B cell (primary cell): ENCODE data around the gene NATD1. TPM values are rescaled to one million over a fixed set of nuclear protein-coding genes. Genes with fewer than 3 reads are reported as not detected.

Source experiments
- ATAC-seq: fragments of 200-7000 bp; cut with Tn5 transposase; one replicate; pipeline ENCODE4 v1.10.0; 2021; ENCODE audit warnings: low read depth, mild to moderate bottlenecking, moderate number of reproducible peaks, moderate library complexity
- CTCF ChIA-PET: fragments of 350-600 bp; sonication (Branson Sonifier 250); formaldehyde crosslinking; loops from one replicate; lab custom pipeline; 2021; ENCODE audit warnings: antibody characterized with exemption, inconsistent platforms; lab: Charles Lee
- POLR2A ChIA-PET: fragments of 350-600 bp; sonication (Branson Sonifier 250); formaldehyde crosslinking; loops from one replicate; lab custom pipeline; 2021; ENCODE audit warnings: antibody characterized with exemption; lab: Charles Lee
- DNase-seq: peaks from one replicate; pipeline ENCODE4 v3.0.0; 2013
- H2AFZ ChIP-seq: 2 replicates; pipeline ENCODE4 v1.6.1; 2012; ENCODE audit warnings: mild to moderate bottlenecking, low read depth, low read length; ENCODE audit not compliant: insufficient read depth, poor library complexity, severe bottlenecking
- H3K27ac ChIP-seq, 2 donors: 1 replicate in 1 of 2; 2 replicates in 1 of 2; pipeline ENCODE4 v1.5.1; 2012 to 2013; ENCODE audit warnings: low read length in 2 of 2, mild to moderate bottlenecking in 2 of 2, moderate library complexity in 1 of 2
- H3K27me3 ChIP-seq, 4 experiments: fragments of 200-600 bp in 1 of 4; sonication (generic) in 1 of 4; replicated peaks in 1 of 4; 1 replicate in 2 of 4; 2 replicates in 2 of 4; pipeline versions ENCODE4 v1.6.1 to v1.7.0; 2013 to 2016; ENCODE audit warnings: low read length in 3 of 4, mild to moderate bottlenecking in 2 of 4, mixed read lengths in 1 of 4, moderate library complexity in 1 of 4; ENCODE audit not compliant: insufficient read depth in 4 of 4, control insufficient read depth in 3 of 4; ENCODE audit errors: control extremely low read depth in 1 of 4
- H3K36me3 ChIP-seq, 2 experiments: replicated peaks in 1 of 2; 1 replicate in 1 of 2; 2 replicates in 1 of 2; pipeline versions ENCODE4 v1.6.1 to v1.7.1; 2013; ENCODE audit warnings: low read length in 1 of 2; ENCODE audit not compliant: insufficient read depth in 2 of 2, control insufficient read depth in 1 of 2; ENCODE audit errors: control extremely low read depth in 1 of 2, extremely low read depth in 1 of 2
- H3K4me1 ChIP-seq, 2 donors: fragments of 200-600 bp in 1 of 2; sonication (generic) in 1 of 2; 1 replicate in 1 of 2; 2 replicates in 1 of 2; pipeline versions ENCODE4 v1.5.1 to v1.6.1; 2013 to 2017; ENCODE audit warnings: low read length in 2 of 2; ENCODE audit not compliant: control insufficient read depth in 2 of 2, insufficient read depth in 2 of 2
- H3K4me2 ChIP-seq: replicated peaks from 2 replicates; pipeline ENCODE3; 2012; ENCODE audit warnings: mild to moderate bottlenecking, low read depth, low read length; ENCODE audit not compliant: poor library complexity, severe bottlenecking
- H3K4me3 ChIP-seq, 5 experiments: fragments of 200-600 bp in 1 of 5; sonication (generic) in 1 of 5; 1 replicate in 3 of 5; 2 replicates in 2 of 5; pipeline versions ENCODE4 v1.5.1 to v1.7.0; 2011 to 2016; ENCODE audit warnings: low read length in 4 of 5, mild to moderate bottlenecking in 4 of 5, low read depth in 2 of 5, control low read depth in 1 of 5, moderate library complexity in 1 of 5; ENCODE audit not compliant: insufficient read depth in 1 of 5; ENCODE audit errors: control extremely low read depth in 1 of 5, extremely low read depth in 1 of 5
- H3K79me2 ChIP-seq: fragments of 200-600 bp; sonication (generic); one replicate; pipeline ENCODE4 v1.6.0; 2016; ENCODE audit warnings: low read length; ENCODE audit not compliant: control insufficient read depth, insufficient read depth
- H3K9ac ChIP-seq: fragments of 200-600 bp; sonication (generic); 2 replicates; pipeline ENCODE4 v1.6.1; 2017; ENCODE audit warnings: mild to moderate bottlenecking, low read length, moderate library complexity
- H3K9me3 ChIP-seq, 3 donors: one replicate each; pipeline versions ENCODE4 v1.6.1 to v1.7.1; 2013; ENCODE audit warnings: low read length in 2 of 3; ENCODE audit not compliant: control insufficient read depth in 2 of 3, insufficient read depth in 1 of 3; ENCODE audit errors: control extremely low read depth in 1 of 3
- H4K20me1 ChIP-seq: 2 replicates; pipeline ENCODE4 v1.6.0; 2012; ENCODE audit warnings: mild to moderate bottlenecking, low read length; ENCODE audit not compliant: insufficient read depth, control insufficient read depth, poor library complexity, severe bottlenecking
- H3K27ac Mint-ChIP-seq: one replicate; pipeline ENCODE4 v1.8.0; 2021; ENCODE audit warnings: mixed read lengths
- H3K27me3 Mint-ChIP-seq: one replicate; pipeline ENCODE4 v1.8.0; 2021; ENCODE audit warnings: mixed read lengths
- H3K4me1 Mint-ChIP-seq: one replicate; pipeline ENCODE4 v1.8.0; 2021; ENCODE audit warnings: mixed read lengths
- H3K4me3 Mint-ChIP-seq: one replicate; pipeline ENCODE4 v1.8.0; 2021; ENCODE audit warnings: mixed read lengths
- H3K9me3 Mint-ChIP-seq: one replicate; pipeline ENCODE4 v1.8.0; 2022; ENCODE audit warnings: mixed read lengths; ENCODE audit not compliant: insufficient read depth
- CTCF ChIP-seq: fragments of 200-600 bp; IDR thresholded peaks from one replicate; pipeline ENCODE4 v1.8.0; 2022; ENCODE audit warnings: antibody characterized with exemption, mild to moderate bottlenecking
- EZH2 ChIP-seq: IDR thresholded peaks from 2 replicates; pipeline ENCODE4 v1.6.1; 2012; ENCODE audit warnings: borderline replicate concordance, low read depth, mild to moderate bottlenecking, moderate library complexity, low read length; ENCODE audit not compliant: insufficient read depth, poor library complexity, severe bottlenecking
- WGBS: methylation state at CpG from one replicate; pipeline ENCODE4 v1.1.5; 2013; ENCODE audit warnings: missing lambda C conversion rate; ENCODE audit not compliant: insufficient coverage; 5-methylcytosine and 5-hydroxymethylcytosine counted together
- intact Hi-C: fragments of 100-400 bp; cut with micrococcal nuclease; formaldehyde crosslinking; loops from one replicate; pipeline ENCODE4 v1.10.0; 2022
- polyA plus RNA-seq: library from polyadenylated mRNA; depleted of rRNA; stranded (reverse); fragments of >200 nt; gene quantifications from 2 replicates; pipeline ENCODE4 v1.2.3, GENCODE V29; 2012
- total RNA-seq, 2 donors: library from RNA; stranded (reverse); fragments of 120-200 nt in 1 of 2; gene quantifications; 1 replicate in 1 of 2; 2 replicates in 1 of 2; pipeline versions ENCODE4 v1.2.3 to v1.2.4, GENCODE V29; 2013 to 2022

The NATD1 gene
- total and polyA plus RNA-seq, 2 donors (not counting 1 experiment from before 2014, with no cell fraction given): 2.0 to 6.7 TPM

- no peaks in the 10 kb centered on the region for H3K4me1 ChIP-seq
- no peaks in the 10 kb centered on the region for H3K4me1 Mint-ChIP-seq
- H2AFZ ChIP-seq: no peak overlapping the region
- no peak overlapping the region for H3K4me3 ChIP-seq
- H3K36me3 ChIP-seq: peaks cover 0 to 2% of the 10 kb centered on the region in 2 experiments
- H3K27ac Mint-ChIP-seq: no peak overlapping the region
- POLR2A ChIA-PET: no interaction called here
- no peaks in the 10 kb centered on the region for H3K27me3 ChIP-seq
- no peak overlapping the region for H3K4me2 ChIP-seq
- no peak overlapping the region for H3K4me3 Mint-ChIP-seq
- no peak overlapping the region for H3K27ac ChIP-seq
- no peaks in the 10 kb centered on the region for H4K20me1 ChIP-seq
- no peak overlapping the region for H3K9ac ChIP-seq
- H3K27me3 Mint-ChIP-seq: no peaks in the 10 kb centered on the region
- WGBS: 88% methylated on average over 11 of the region's 12 CpGs
- intact Hi-C loops: no loop called here
- H3K9me3 ChIP-seq: no peaks in the 10 kb centered on the region
- ATAC-seq (no peak), DNase-seq (no peak)
- TF ChIP-seq CTCF: peak; percentile 35
- no peak for TF ChIP-seq EZH2
- H3K9me3 Mint-ChIP-seq: no peaks in the 10 kb centered on the region
- CTCF ChIA-PET: interaction anchor here (0.6 to 0.8 kb wide), 2 partner anchors 122 to 134 kb away, joined by 3 read pairs; no protein-coding TSS in a partner anchor
- no peaks in the 10 kb centered on the region for H3K79me2 ChIP-seq
Measured at GRCh38 chr17:21239680-21240368, 13.4 kb downstream of the NATD1 start.

- intact Hi-C loops: no loop called here
- peaks cover 0 to 18% (median 4%) of the 10 kb centered on the region in 3 donors for H3K9me3 ChIP-seq
- no peaks in the 10 kb centered on the region for H3K27me3 ChIP-seq
- ChIA-PET CTCF (no interaction called here), POLR2A (no interaction called here)
- no peak overlapping the region for H3K9ac ChIP-seq
- no peaks in the 10 kb centered on the region for H3K27me3 Mint-ChIP-seq
- H3K4me1 ChIP-seq: no peaks in the 10 kb centered on the region
- H3K4me3 Mint-ChIP-seq: no peak overlapping the region
- no peaks in the 10 kb centered on the region for H3K36me3 ChIP-seq
- no peak for DNase-seq
- H3K4me3 ChIP-seq: no peak overlapping the region
- no peaks in the 10 kb centered on the region for H4K20me1 ChIP-seq
- TF ChIP-seq CTCF: no peak
- TF ChIP-seq EZH2: no peak
- H3K9me3 Mint-ChIP-seq: peaks cover 5% of the 10 kb centered on the region
- H3K4me2 ChIP-seq: no peak overlapping the region
- H3K27ac Mint-ChIP-seq: no peak overlapping the region
- no peaks in the 10 kb centered on the region for H3K4me1 Mint-ChIP-seq
- ATAC-seq: no peak
- H3K79me2 ChIP-seq: no peaks in the 10 kb centered on the region
- WGBS: 75% methylated on average over 1 of the region's 1 CpG
- H2AFZ ChIP-seq: no peak overlapping the region
- H3K27ac ChIP-seq: no peak overlapping the region
Measured at GRCh38 chr17:21235921-21236320, 17.3 kb downstream of the NATD1 start.
